Fibroblast of villous mesenchyme (primary cell): ENCODE results near the gene CMYA5. TPM values are rescaled to one million over a fixed set of nuclear protein-coding genes. Genes with fewer than 3 reads are reported as not detected.

Experiments used
- DNase-seq: peaks from one replicate; pipeline ENCODE4 v3.0.0-alpha.2; 2010; ENCODE audit warnings: low read depth
- H3K4me3 ChIP-seq: 2 replicates; pipeline ENCODE4 v1.5.1; 2011; ENCODE audit warnings: low read depth, mild to moderate bottlenecking, low read length
- CTCF ChIP-seq: IDR thresholded peaks from 2 replicates; pipeline ENCODE4 v1.5.1; 2012; ENCODE audit warnings: low read depth, mild to moderate bottlenecking, low read length; ENCODE audit not compliant: insufficient read depth
- total RNA-seq: library from RNA; depleted of rRNA; stranded (reverse); fragments of >200 nt; gene quantifications from 2 replicates; pipeline ENCODE4 v1.2.3, GENCODE V29; 2012

The CMYA5 gene
- total RNA-seq, 1 donor: 1.7 TPM

- no peak overlapping the region for H3K4me3 ChIP-seq
- DNase-seq: no peak
- no peak for TF ChIP-seq CTCF
Observed at GRCh38 chr5:79827159-79827629, 137.6 kb downstream of the CMYA5 start.

GRCh38 chr5:79829260-79829659 lies 139.6 kb downstream of the CMYA5 start:
- DNase-seq: peak; percentile 6
- peak; percentile 45 for TF ChIP-seq CTCF
- H3K4me3 ChIP-seq: no peak overlapping the region

GRCh38 chr5:79831381-79832309 lies 142.0 kb downstream of the CMYA5 start:
- no peak for TF ChIP-seq CTCF
- DNase-seq: no peak
- H3K4me3 ChIP-seq: no peak overlapping the region

GRCh38 chr5:79832911-79833310 lies 143.3 kb downstream of the CMYA5 start:
- no peak for TF ChIP-seq CTCF
- DNase-seq: no peak
- no peak overlapping the region for H3K4me3 ChIP-seq

GRCh38 chr5:79834098-79834753 lies 144.6 kb downstream of the CMYA5 start:
- H3K4me3 ChIP-seq: no peak overlapping the region
- no peak for DNase-seq
- no peak for TF ChIP-seq CTCF

GRCh38 chr5:79834754-79835714 lies 145.4 kb downstream of the CMYA5 start:
- no peak overlapping the region for H3K4me3 ChIP-seq
- no peak for TF ChIP-seq CTCF
- DNase-seq: no peak
